Esophagus squamous epithelium (tissue), 5 donors: ENCODE measurements around the gene ARHGAP28. TPM values are rescaled to one million over a fixed set of nuclear protein-coding genes. Genes with fewer than 3 reads are reported as not detected.

Source experiments
- DNase-seq: peaks from one replicate; lab custom pipeline; 2025; lab: John Stamatoyannopoulos, UW
- H3K27ac ChIP-seq, 4 donors: fragments of 200-600 bp; sonication (generic); one replicate each; pipeline ENCODE4 v1.5.1; 2016 to 2019; ENCODE audit warnings: mild to moderate bottlenecking in 1 of 4
- H3K27me3 ChIP-seq, 4 donors: fragments of 200-600 bp; sonication (generic); 1 replicate in 3 of 4; 2 replicates in 1 of 4; pipeline versions ENCODE4 v1.5.1 to v1.6.0; 2017 to 2021; ENCODE audit warnings: antibody characterized with exemption in 1 of 4
- H3K36me3 ChIP-seq, 3 donors: fragments of 200-600 bp; sonication (generic); one replicate each; pipeline ENCODE4 v1.5.1; 2016 to 2019
- H3K4me1 ChIP-seq, 3 donors: fragments of 200-600 bp; sonication (generic); one replicate each; pipeline ENCODE4 v1.5.1; 2017 to 2019
- H3K4me3 ChIP-seq, 4 donors: fragments of 200-600 bp; sonication (generic); 1 replicate in 3 of 4; 2 replicates in 1 of 4; pipeline ENCODE4 v1.5.1; 2016 to 2019; ENCODE audit warnings: mild to moderate bottlenecking in 2 of 4, moderate library complexity in 1 of 4
- H3K9me3 ChIP-seq, 3 donors: fragments of 200-600 bp; sonication (generic); one replicate each; pipeline ENCODE4 v1.5.1; 2016 to 2019
- CTCF ChIP-seq, 6 experiments: fragments of 450-650 bp in 4 of 6; fragments of 200-600 bp in 2 of 6; sonication (generic) in 2 of 6; IDR thresholded peaks; one replicate each; pipeline ENCODE4 v1.5.1; 2016 to 2019; ENCODE audit warnings: antibody characterized with exemption in 6 of 6, mild to moderate bottlenecking in 4 of 6, moderate library complexity in 4 of 6
- POLR2A ChIP-seq, 4 donors: fragments of 450-650 bp; IDR thresholded peaks; one replicate each; pipeline ENCODE4 v1.6.1; 2017; ENCODE audit warnings: antibody characterized with exemption in 4 of 4, mild to moderate bottlenecking in 4 of 4, moderate library complexity in 3 of 4
- WGBS, 2 donors: methylation state at CpG; one replicate each; pipeline ENCODE4 v1.1.5; 2018; 5-methylcytosine and 5-hydroxymethylcytosine counted together
- intact Hi-C: fragments of 100-400 bp; cut with DNase I; formaldehyde crosslinking; loops from one replicate; pipeline ENCODE4 v1.15.0; 2022
- total RNA-seq, 4 donors: library from RNA; depleted of rRNA; stranded (reverse); fragments of >200 nt; gene quantifications; one replicate each; pipeline ENCODE4 v1.1.0, GENCODE V29; 2016
- donor health status: DM: yes; HTN: yes; CAD: no.

ARHGAP28 gene
- total RNA-seq, 4 donors from 2014 or later: 1.2 to 4.8 (median 3.4) TPM

DNA sequence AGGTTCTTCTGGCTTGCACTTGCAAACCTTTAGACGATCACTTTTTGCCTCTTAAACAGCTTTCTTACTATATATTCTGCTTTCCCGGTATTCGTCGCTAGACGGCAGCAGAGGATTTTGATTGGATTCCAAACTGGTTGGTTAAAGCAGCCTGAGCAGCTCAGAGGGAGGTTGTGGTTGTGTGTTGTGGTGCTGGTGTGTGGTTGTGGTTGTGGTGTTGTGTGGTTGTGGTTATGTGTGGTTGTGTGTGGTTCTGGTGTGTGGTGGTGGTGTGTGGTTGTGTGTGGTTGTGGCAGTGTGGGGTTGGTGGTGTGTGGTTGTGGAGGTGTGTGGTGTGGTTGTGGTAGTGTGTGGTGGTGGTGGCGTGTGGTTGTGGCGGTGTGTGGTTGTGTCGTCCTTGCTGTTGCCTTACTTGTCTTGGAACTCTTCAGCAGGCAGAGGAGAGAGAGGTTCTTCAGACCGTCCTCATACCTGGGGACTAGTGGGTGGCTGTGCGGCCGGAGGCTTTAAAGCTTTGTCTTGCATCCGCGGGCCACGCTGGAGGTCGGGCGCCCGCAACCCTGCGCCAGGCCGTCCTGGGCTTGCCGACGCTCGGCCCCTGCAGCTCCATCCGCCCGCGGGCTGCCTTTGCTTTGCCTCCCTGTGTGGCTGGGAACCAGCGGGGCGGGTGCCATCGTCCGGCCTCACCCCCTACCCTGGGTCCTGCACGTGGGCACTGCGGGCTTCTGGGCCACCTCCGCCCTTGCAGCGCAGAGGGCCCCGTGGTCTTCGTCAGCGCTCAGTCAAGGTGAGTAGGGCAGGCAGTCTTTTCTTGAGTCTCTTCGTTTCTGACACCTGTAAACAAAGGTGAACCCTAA, 190.8 kb downstream of the ARHGAP28 start:
- Histone ChIP-seq H3K27me3 (no peaks in the 10 kb centered on the region), H3K4me3 (no peak overlapping the region), H3K27ac (no peak overlapping the region), H3K36me3 (no peaks in the 10 kb centered on the region), H3K9me3 (no peaks in the 10 kb centered on the region), H3K4me1 (no peaks in the 10 kb centered on the region)
- TF ChIP-seq POLR2A (IDR thresholded peaks at IDR 0.05) (no peak), CTCF (IDR thresholded peaks at IDR 0.05) (peak; percentile 19 to 83 (median 56))
- intact Hi-C loops: loop anchor here (10.0 kb wide), 2 partner anchors 104 to 254 kb away; no protein-coding TSS in a partner anchor
- DNase-seq: no peak
- whole genome bisulfite sequencing, 2 donors: 47 to 57% methylated on average over 16 to 21 of the region's 37 CpGs

DNA sequence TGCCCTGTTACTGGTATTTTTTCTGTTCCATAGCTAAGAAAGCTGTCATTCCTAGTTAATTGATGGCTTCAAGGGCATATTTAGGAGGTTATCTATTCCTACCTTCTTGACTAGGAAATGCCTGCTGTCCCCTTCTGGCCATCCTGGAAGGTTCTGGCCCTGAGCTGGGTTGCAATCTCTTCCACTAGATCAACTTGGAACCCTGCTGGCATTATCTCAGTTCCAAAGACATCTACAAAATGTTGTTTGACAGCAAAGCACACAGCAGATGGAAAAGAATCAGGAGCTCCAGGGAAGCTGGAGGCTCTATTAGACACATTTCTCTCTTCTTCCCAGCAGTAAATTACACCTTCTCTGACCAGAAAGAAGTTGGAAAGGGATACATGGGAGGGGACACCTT, 192.1 kb downstream of the ARHGAP28 start:
- intact Hi-C loops: loop anchor here (10.0 kb wide), 2 partner anchors 103 to 253 kb away; no protein-coding TSS in a partner anchor
- no peak for DNase-seq
- H3K4me3 ChIP-seq: no peak overlapping the region
- no peaks in the 10 kb centered on the region for H3K9me3 ChIP-seq
- TF ChIP-seq CTCF (IDR thresholded peaks at IDR 0.05) (no peak), POLR2A (IDR thresholded peaks at IDR 0.05) (no peak)
- no peaks in the 10 kb centered on the region for H3K4me1 ChIP-seq
- H3K27me3 ChIP-seq: no peaks in the 10 kb centered on the region
- H3K36me3 ChIP-seq: no peaks in the 10 kb centered on the region
- H3K27ac ChIP-seq: no peak overlapping the region

DNA sequence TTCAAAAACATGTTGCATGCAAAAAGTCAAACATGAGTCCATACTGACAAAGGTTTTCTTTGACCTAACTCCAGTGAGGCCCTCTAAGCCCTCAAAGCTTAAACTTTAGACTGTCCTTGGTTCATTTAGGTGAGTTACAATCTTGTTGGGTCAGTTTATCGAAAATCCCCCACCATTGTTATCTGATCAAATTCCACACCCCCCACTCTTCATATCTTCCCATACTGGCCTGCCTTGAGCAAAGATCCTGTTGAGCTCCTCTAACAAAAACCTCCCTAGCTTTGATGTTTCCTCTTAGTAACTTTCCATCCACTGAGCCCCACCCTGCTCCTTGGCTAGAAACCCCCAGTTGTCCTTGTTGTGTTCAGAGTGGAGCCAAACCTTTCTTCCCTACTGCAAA, 193.7 kb downstream of the ARHGAP28 start:
- H3K4me3 ChIP-seq: no peak overlapping the region
- no peak overlapping the region for H3K27ac ChIP-seq
- TF ChIP-seq POLR2A (IDR thresholded peaks at IDR 0.05) (no peak), CTCF (IDR thresholded peaks at IDR 0.05) (no peak)
- no peak for DNase-seq
- intact Hi-C loops: loop anchor here (10.0 kb wide), 2 partner anchors 102 to 252 kb away; no protein-coding TSS in a partner anchor
- peaks cover 0 to 10% (median 0%) of the 10 kb centered on the region in 3 donors for H3K4me1 ChIP-seq
- H3K9me3 ChIP-seq: no peaks in the 10 kb centered on the region
- 76 to 89% methylated on average over 1 of the region's 1 CpG for WGBS, 2 donors
- H3K27me3 ChIP-seq: no peaks in the 10 kb centered on the region
- no peaks in the 10 kb centered on the region for H3K36me3 ChIP-seq

GRCh38 chr18:6927153-6927552, 197.6 kb downstream of the ARHGAP28 start:
- Histone ChIP-seq H3K4me3 (no peak overlapping the region), H3K36me3 (no peaks in the 10 kb centered on the region), H3K27ac (no peak overlapping the region), H3K4me1 (peaks cover 0 to 10% (median 0%) of the 10 kb centered on the region in 3 donors), H3K27me3 (no peaks in the 10 kb centered on the region), H3K9me3 (no peaks in the 10 kb centered on the region)
- no peak for DNase-seq
- TF ChIP-seq CTCF (IDR thresholded peaks at IDR 0.05) (no peak), POLR2A (IDR thresholded peaks at IDR 0.05) (no peak)
- intact Hi-C loops: loop anchor here (10.0 kb wide), 2 partner anchors 98 to 248 kb away; no protein-coding TSS in a partner anchor
- 63 to 86% methylated on average over 2 of the region's 2 CpGs for WGBS, 2 donors

GRCh38 chr18:6928359-6928758, 198.8 kb downstream of the ARHGAP28 start:
- no peaks in the 10 kb centered on the region for H3K9me3 ChIP-seq
- no peaks in the 10 kb centered on the region for H3K36me3 ChIP-seq
- no peak overlapping the region for H3K4me3 ChIP-seq
- H3K27ac ChIP-seq: no peak overlapping the region
- peaks cover 0 to 10% (median 0%) of the 10 kb centered on the region in 3 donors for H3K4me1 ChIP-seq
- no peaks in the 10 kb centered on the region for H3K27me3 ChIP-seq
- TF ChIP-seq CTCF (IDR thresholded peaks at IDR 0.05) (no peak), POLR2A (IDR thresholded peaks at IDR 0.05) (no peak)
- intact Hi-C loops: loop anchor here (10.0 kb wide), 2 partner anchors 96 to 246 kb away; no protein-coding TSS in a partner anchor
- no peak for DNase-seq
- WGBS, 2 donors: 62 to 65% methylated on average over 9 to 11 of the region's 11 CpGs
